NCI-H2171 treated with DMSO at 0.1 percent for 48 hours (cell line): ENCODE results near the gene FREM3.
"Not testable (repeated sequence)": the region's sequence is repeated elsewhere in the genome, so short reads cannot be mapped to it uniquely, and the experiment has no call there.

Source experiments
- DNase-seq: peaks from one replicate; lab custom pipeline; 2025; lab: John Stamatoyannopoulos, UW

The FREM3 gene

GRCh38 chr4:143700416-143701352 is at the start of gene FREM3:
Gene FREM3 (minus strand): TSS chr4:143700675. CDS start chr4:143700675, 0 bp downstream.
- DNase-seq: no peak

GRCh38 chr4:143745874-143746273 is 45.4 kb upstream of the FREM3 start:
- no peak for DNase-seq

- DNase-seq: no peak
Measured at GRCh38 chr4:143743591-143743990, 43.1 kb upstream of the FREM3 start.

GRCh38 chr4:143742834-143743233 is 42.4 kb upstream of the FREM3 start:
- DNase-seq: no peak

GRCh38 chr4:143736861-143737260 is 36.4 kb upstream of the FREM3 start:
- DNase-seq: no peak

GRCh38 chr4:143736061-143736460 is 35.6 kb upstream of the FREM3 start:
- not testable (repeated sequence) for DNase-seq

GRCh38 chr4:143728166-143728565 is 27.7 kb upstream of the FREM3 start:
- DNase-seq: no peak

- no peak for DNase-seq
Measured at GRCh38 chr4:143726714-143727113, 26.2 kb upstream of the FREM3 start.

GRCh38 chr4:143721317-143721716 is 20.8 kb upstream of the FREM3 start:
- DNase-seq: no peak

GRCh38 chr4:143718748-143719147 is 18.3 kb upstream of the FREM3 start:
- not testable (repeated sequence) for DNase-seq

- no peak for DNase-seq
Measured at GRCh38 chr4:143713955-143714625, 13.6 kb upstream of the FREM3 start.

GRCh38 chr4:143713553-143713952 is 13.1 kb upstream of the FREM3 start:
- no peak for DNase-seq

- no peak for DNase-seq
Measured at GRCh38 chr4:143712155-143712550, 11.7 kb upstream of the FREM3 start.

GRCh38 chr4:143711543-143712154 is 11.2 kb upstream of the FREM3 start:
- peak; percentile 18 for DNase-seq

- no peak for DNase-seq
Measured at GRCh38 chr4:143701365-143701764, 890 bp upstream of the FREM3 start.

GRCh38 chr4:143700046-143700415 is 444 bp downstream of the FREM3 start:
- no peak for DNase-seq

GRCh38 chr4:143699331-143700045 is 987 bp downstream of the FREM3 start:
- DNase-seq: no peak

GRCh38 chr4:143693856-143694255 is 6.6 kb downstream of the FREM3 start:
- no peak for DNase-seq

GRCh38 chr4:143692241-143692640 is 8.2 kb downstream of the FREM3 start:
- DNase-seq: no peak

GRCh38 chr4:143679434-143679833 is 21.0 kb downstream of the FREM3 start:
- no peak for DNase-seq

GRCh38 chr4:143673629-143674028 is 26.8 kb downstream of the FREM3 start:
- DNase-seq: not testable (repeated sequence)

GRCh38 chr4:143668930-143669552 is 31.4 kb downstream of the FREM3 start:
- DNase-seq: no peak
